A549 (cell line): ENCODE results near the gene APP. TPM values are rescaled to one million over a fixed set of nuclear protein-coding genes. Genes with fewer than 3 reads are reported as not detected.

Experiments
- ATAC-seq, 2 experiments: fragments of 200-7000 bp in 1 of 2; fragments of >200 bp in 1 of 2; cut with Nextera tagmentation in 1 of 2; cut with Tn5 transposase in 1 of 2; 3 replicates each; pipeline versions ENCODE4 v1.8.0 to v1.9.1; 2018 to 2020; ENCODE audit warnings: mild to moderate bottlenecking in 1 of 2, moderate library complexity in 1 of 2
- CTCF ChIA-PET: fragments of 300-600 bp; sonication (Branson Sonifier 250); formaldehyde crosslinking; extraction: SDS; loops from one replicate; lab custom pipeline; 2021; ENCODE audit warnings: antibody characterized with exemption, inconsistent platforms; lab: Yijun Ruan, JAX
- POLR2A ChIA-PET: fragments of 350-600 bp; formaldehyde crosslinking; extraction: SDS; loops from one replicate; lab custom pipeline; 2021; ENCODE audit warnings: antibody characterized with exemption, inconsistent platforms; lab: Yijun Ruan, JAX
- DNase-seq, 2 experiments: peaks; one replicate each; pipeline versions ENCODE4 v3.0.0 to v3.0.0-alpha.2; 2011 to 2016; ENCODE audit warnings: low read depth in 1 of 2, low spot score in 1 of 2
- FAIRE-seq: peaks from 2 replicates; lab custom pipeline; 2011; peaks lifted over from hg19 to GRCh38; lab: Jason Lieb, UNC
- H3K27ac ChIP-seq, 2 experiments: fragments of >200 bp; sonication (Bioruptor Twin); formaldehyde crosslinking; 3 replicates each; pipeline ENCODE4 v1.5.1; 2016 to 2017
- H3K4me1 ChIP-seq: fragments of >200 bp; sonication (Bioruptor Twin); formaldehyde crosslinking; 3 replicates; pipeline ENCODE4 v1.6.1; 2016
- H3K4me2 ChIP-seq: fragments of >200 bp; sonication (Bioruptor Twin); formaldehyde crosslinking; 3 replicates; pipeline ENCODE4 v1.6.1; 2016
- H3K4me3 ChIP-seq: fragments of >200 bp; sonication (Bioruptor Twin); formaldehyde crosslinking; 3 replicates; pipeline ENCODE4 v1.5.1; 2016
- H3K9me3 ChIP-seq: fragments of >200 bp; sonication (Bioruptor Twin); formaldehyde crosslinking; 3 replicates; pipeline ENCODE4 v1.6.1; 2016
- BHLHE40 ChIP-seq: IDR thresholded peaks from 2 replicates; pipeline ENCODE4 v1.6.1; 2012; ENCODE audit warnings: low read depth, low read length, inconsistent platforms
- CEBPB ChIP-seq, 2 experiments: fragments of >200 bp in 1 of 2; sonication (Bioruptor Twin) in 1 of 2; formaldehyde crosslinking in 1 of 2; IDR thresholded peaks; 2 replicates each; pipeline ENCODE4 v1.6.1; 2012 to 2016
- EHF ChIP-seq: fragments of 250-450 bp; sonication (Bioruptor Pico); IDR thresholded peaks from 2 replicates; pipeline ENCODE4 v1.5.0; 2020; ENCODE audit warnings: mild to moderate bottlenecking
- ESRRA ChIP-seq: fragments of 150-350 bp; IDR thresholded peaks from 2 replicates; pipeline ENCODE4 v1.6.1; 2014; ENCODE audit warnings: mild to moderate bottlenecking, low read length, borderline replicate concordance
- FOSB ChIP-seq: fragments of 250-450 bp; sonication (Bioruptor Pico); IDR thresholded peaks from 2 replicates; pipeline ENCODE4 v1.5.0; 2020; ENCODE audit warnings: mild to moderate bottlenecking, moderate library complexity
- FOSL2 ChIP-seq, 2 experiments: fragments of 450-650 bp in 1 of 2; fragments of >200 bp in 1 of 2; sonication (Bioruptor Twin) in 1 of 2; formaldehyde crosslinking; IDR thresholded peaks; 2 replicates each; pipeline versions ENCODE4 v1.5.0 to v1.6.1; 2016 to 2020; ENCODE audit warnings: mild to moderate bottlenecking in 1 of 2, moderate library complexity in 1 of 2
- FOXS1 ChIP-seq: fragments of 250-450 bp; sonication (Bioruptor Pico); IDR thresholded peaks from 2 replicates; pipeline ENCODE4 v1.5.0; 2020; ENCODE audit warnings: mild to moderate bottlenecking, moderate library complexity
- GATA3 ChIP-seq: IDR thresholded peaks from 2 replicates; pipeline ENCODE4 v1.6.1; 2012; ENCODE audit warnings: borderline replicate concordance
- HOXA7 ChIP-seq: fragments of 250-450 bp; sonication (Bioruptor Pico); IDR thresholded peaks from 2 replicates; pipeline ENCODE4 v1.5.0; 2020; ENCODE audit warnings: mild to moderate bottlenecking, moderate library complexity
- HOXB13 ChIP-seq: fragments of 250-450 bp; sonication (Bioruptor Pico); IDR thresholded peaks from 2 replicates; pipeline ENCODE4 v1.5.0; 2020; ENCODE audit warnings: low read depth, mild to moderate bottlenecking, moderate library complexity
- HOXB5 ChIP-seq: fragments of 250-450 bp; sonication (Bioruptor Pico); IDR thresholded peaks from 2 replicates; pipeline ENCODE4 v1.5.0; 2020; ENCODE audit warnings: mild to moderate bottlenecking, moderate library complexity
- NPAS2 ChIP-seq: fragments of 250-450 bp; sonication (Bioruptor Pico); IDR thresholded peaks from 2 replicates; pipeline ENCODE4 v1.8.0; 2022; ENCODE audit warnings: mild to moderate bottlenecking, moderate library complexity, borderline replicate concordance
- RAD21 ChIP-seq, 2 experiments: fragments of >200 bp in 1 of 2; sonication (Bioruptor Twin) in 1 of 2; formaldehyde crosslinking in 1 of 2; IDR thresholded peaks in 1 of 2; conservative IDR thresholded peaks in 1 of 2; 2 replicates in 1 of 2; 3 replicates in 1 of 2; pipeline ENCODE4 v1.6.1; 2012 to 2018; ENCODE audit warnings: inconsistent platforms in 1 of 2
- RARB ChIP-seq: fragments of 250-450 bp; sonication (Bioruptor Pico); IDR thresholded peaks from 2 replicates; pipeline ENCODE4 v1.8.0; 2021; ENCODE audit warnings: mild to moderate bottlenecking, moderate library complexity
- RCOR1 ChIP-seq: fragments of 150-350 bp; IDR thresholded peaks from 2 replicates; pipeline ENCODE4 v1.6.1; 2014; ENCODE audit warnings: antibody characterized with exemption, low read length, low read depth
- RNF2 ChIP-seq: fragments of 200-600 bp; sonication (generic); IDR thresholded peaks from 2 replicates; pipeline ENCODE4 v1.6.1; 2016; ENCODE audit warnings: low read depth, mild to moderate bottlenecking, antibody characterized with exemption, moderate library complexity, borderline replicate concordance
- TFCP2L1 ChIP-seq: fragments of 250-450 bp; sonication (Bioruptor Pico); IDR thresholded peaks from 2 replicates; pipeline ENCODE4 v1.5.0; 2021; ENCODE audit warnings: mild to moderate bottlenecking
- TP53 ChIP-seq: fragments of 250-450 bp; sonication (Bioruptor Pico); IDR thresholded peaks from 2 replicates; pipeline ENCODE4 v1.5.0; 2021; ENCODE audit warnings: mild to moderate bottlenecking, moderate library complexity
- ZC3H11A ChIP-seq: fragments of 450-650 bp; IDR thresholded peaks from 2 replicates; pipeline ENCODE4 v1.6.1; 2014; ENCODE audit warnings: antibody characterized with exemption, mild to moderate bottlenecking
- ZNF302 ChIP-seq: fragments of 250-450 bp; sonication (Bioruptor Pico); IDR thresholded peaks from 2 replicates; pipeline ENCODE4 v1.9.0; 2021; ENCODE audit warnings: inconsistent platforms, mild to moderate bottlenecking, moderate library complexity
- ZSCAN20 ChIP-seq: fragments of 250-450 bp; sonication (Bioruptor Pico); IDR thresholded peaks from 2 replicates; pipeline ENCODE4 v1.8.0; 2022; ENCODE audit warnings: mild to moderate bottlenecking, moderate library complexity
- WGBS: methylation state at CpG from one replicate; pipeline ENCODE4 v1.1.6; 2017; ENCODE audit errors: missing lambda C conversion rate; 5-methylcytosine and 5-hydroxymethylcytosine counted together
- polyA plus RNA-seq, 4 experiments: library from polyadenylated mRNA; depleted of rRNA in 3 of 4; stranded (reverse); fragments of >200 nt; fragmentation: RNase III in 1 of 4; extraction: RNeasy Plus Mini Kit Qiagen cat#74134 plus additional on column Dnase treatment in 1 of 4; gene quantifications; 2 replicates in 3 of 4; 3 replicates in 1 of 4; pipeline ENCODE4 v1.2.3, GENCODE V29; 2011 to 2017
- TF ChIP-seq, protein P1 (sequence below): fragments of 150-350 bp; IDR thresholded peaks from 2 replicates; pipeline ENCODE4 v1.6.1; 2014; ENCODE audit warnings: low read depth, mild to moderate bottlenecking, low read length
- TF ChIP-seq, protein P2 (sequence below): IDR thresholded peaks from 2 replicates; pipeline ENCODE4 v1.6.1; 2012; ENCODE audit warnings: low read depth, borderline replicate concordance
- TF ChIP-seq, protein P3 (sequence below): fragments of 200-600 bp; sonication (generic); IDR thresholded peaks from 2 replicates; pipeline ENCODE4 v1.6.1; 2016; ENCODE audit warnings: antibody characterized with exemption, mild to moderate bottlenecking, moderate library complexity
- TF ChIP-seq, protein P4 (sequence below): fragments of 250-450 bp; sonication (Bioruptor Pico); IDR thresholded peaks from 2 replicates; pipeline ENCODE4 v1.5.0; 2020; ENCODE audit warnings: low read depth, mild to moderate bottlenecking, moderate library complexity

The APP gene
- polyA plus RNA-seq, 2 of the 4 experiments (the other 2 are of a cell fraction) = 540 to 565 TPM

DNA sequence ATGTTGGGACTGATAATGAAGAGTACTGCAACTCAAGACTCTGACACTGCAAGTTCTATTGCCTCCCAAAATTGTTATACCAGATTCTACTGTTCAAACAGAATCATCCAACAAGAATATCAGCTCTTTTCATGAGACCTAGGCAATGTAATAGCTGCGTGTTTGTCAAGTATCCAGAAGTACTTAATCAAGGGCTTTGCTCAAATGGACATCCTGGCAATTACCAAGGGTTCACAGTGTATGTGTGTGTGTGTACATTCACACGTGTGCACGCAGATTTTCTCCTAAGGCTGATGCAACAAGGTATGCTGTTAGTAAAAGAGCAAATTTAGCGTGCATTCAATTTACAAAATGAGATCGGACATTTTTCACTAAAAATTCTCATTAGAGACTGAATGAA, 261.2 kb downstream of the APP start (continued):
- TF ChIP-seq FOSL2 (IDR thresholded peaks at IDR 0.05) (no peak), FOSL2 (CRISPR knock-in tag; IDR thresholded peaks at IDR 0.05) (no peak), TP53 (no peak), GATA3 (no peak), RNF2 (no peak)
- TF ChIP-seq, all 56 proteins: peak for 0

GRCh38 chr21:25908495-25908894, 262.1 kb downstream of the APP start:
- ATAC-seq (no peak), FAIRE-seq (no peak), DNase-seq (no peak)
- Histone ChIP-seq H3K4me3 (no peak overlapping the region), H3K4me1 (no peaks in the 10 kb centered on the region), H3K4me2 (no peak overlapping the region)
- 87% methylated on average over 5 of the region's 5 CpGs for WGBS
- CTCF ChIA-PET = no interaction called here
- POLR2A ChIA-PET = no interaction called here
- TF ChIP-seq HOXB13 (CRISPR knock-in tag) (no peak), ESRRA (no peak), TFCP2L1 (CRISPR knock-in tag) (no peak), RAD21 (conservative IDR thresholded peaks at IDR 0.05 in 1 of 2, IDR thresholded peaks at IDR 0.05 in 1 of 2) (no peak), ZC3H11A (no peak), EHF (CRISPR knock-in tag) (no peak), BHLHE40 (no peak), RCOR1 (no peak)
- TF ChIP-seq, protein P1, sequence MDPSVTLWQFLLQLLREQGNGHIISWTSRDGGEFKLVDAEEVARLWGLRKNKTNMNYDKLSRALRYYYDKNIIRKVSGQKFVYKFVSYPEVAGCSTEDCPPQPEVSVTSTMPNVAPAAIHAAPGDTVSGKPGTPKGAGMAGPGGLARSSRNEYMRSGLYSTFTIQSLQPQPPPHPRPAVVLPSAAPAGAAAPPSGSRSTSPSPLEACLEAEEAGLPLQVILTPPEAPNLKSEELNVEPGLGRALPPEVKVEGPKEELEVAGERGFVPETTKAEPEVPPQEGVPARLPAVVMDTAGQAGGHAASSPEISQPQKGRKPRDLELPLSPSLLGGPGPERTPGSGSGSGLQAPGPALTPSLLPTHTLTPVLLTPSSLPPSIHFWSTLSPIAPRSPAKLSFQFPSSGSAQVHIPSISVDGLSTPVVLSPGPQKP = no peak
- TF ChIP-seq, all 56 proteins: peak for 0
- Histone ChIP-seq H3K9me3 (no peaks in the 10 kb centered on the region), H3K27ac (no peak overlapping the region)

- WGBS = 82% methylated on average over 3 of the region's 3 CpGs
- DNase-seq (no peak), FAIRE-seq (no peak), ATAC-seq (no peak)
- H3K4me3 ChIP-seq = no peak overlapping the region
- no peaks in the 10 kb centered on the region for H3K9me3 ChIP-seq
- TF ChIP-seq, protein P2, sequence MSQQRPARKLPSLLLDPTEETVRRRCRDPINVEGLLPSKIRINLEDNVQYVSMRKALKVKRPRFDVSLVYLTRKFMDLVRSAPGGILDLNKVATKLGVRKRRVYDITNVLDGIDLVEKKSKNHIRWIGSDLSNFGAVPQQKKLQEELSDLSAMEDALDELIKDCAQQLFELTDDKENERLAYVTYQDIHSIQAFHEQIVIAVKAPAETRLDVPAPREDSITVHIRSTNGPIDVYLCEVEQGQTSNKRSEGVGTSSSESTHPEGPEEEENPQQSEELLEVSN = no peak
- no peak for TF ChIP-seq ESRRA
- no peak for TF ChIP-seq ZC3H11A
- TF ChIP-seq HOXA7 (CRISPR knock-in tag) = no peak
- TF ChIP-seq, protein P3, sequence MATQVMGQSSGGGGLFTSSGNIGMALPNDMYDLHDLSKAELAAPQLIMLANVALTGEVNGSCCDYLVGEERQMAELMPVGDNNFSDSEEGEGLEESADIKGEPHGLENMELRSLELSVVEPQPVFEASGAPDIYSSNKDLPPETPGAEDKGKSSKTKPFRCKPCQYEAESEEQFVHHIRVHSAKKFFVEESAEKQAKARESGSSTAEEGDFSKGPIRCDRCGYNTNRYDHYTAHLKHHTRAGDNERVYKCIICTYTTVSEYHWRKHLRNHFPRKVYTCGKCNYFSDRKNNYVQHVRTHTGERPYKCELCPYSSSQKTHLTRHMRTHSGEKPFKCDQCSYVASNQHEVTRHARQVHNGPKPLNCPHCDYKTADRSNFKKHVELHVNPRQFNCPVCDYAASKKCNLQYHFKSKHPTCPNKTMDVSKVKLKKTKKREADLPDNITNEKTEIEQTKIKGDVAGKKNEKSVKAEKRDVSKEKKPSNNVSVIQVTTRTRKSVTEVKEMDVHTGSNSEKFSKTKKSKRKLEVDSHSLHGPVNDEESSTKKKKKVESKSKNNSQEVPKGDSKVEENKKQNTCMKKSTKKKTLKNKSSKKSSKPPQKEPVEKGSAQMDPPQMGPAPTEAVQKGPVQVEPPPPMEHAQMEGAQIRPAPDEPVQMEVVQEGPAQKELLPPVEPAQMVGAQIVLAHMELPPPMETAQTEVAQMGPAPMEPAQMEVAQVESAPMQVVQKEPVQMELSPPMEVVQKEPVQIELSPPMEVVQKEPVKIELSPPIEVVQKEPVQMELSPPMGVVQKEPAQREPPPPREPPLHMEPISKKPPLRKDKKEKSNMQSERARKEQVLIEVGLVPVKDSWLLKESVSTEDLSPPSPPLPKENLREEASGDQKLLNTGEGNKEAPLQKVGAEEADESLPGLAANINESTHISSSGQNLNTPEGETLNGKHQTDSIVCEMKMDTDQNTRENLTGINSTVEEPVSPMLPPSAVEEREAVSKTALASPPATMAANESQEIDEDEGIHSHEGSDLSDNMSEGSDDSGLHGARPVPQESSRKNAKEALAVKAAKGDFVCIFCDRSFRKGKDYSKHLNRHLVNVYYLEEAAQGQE = no peak
- TF ChIP-seq NPAS2 = no peak
- no peak for TF ChIP-seq CEBPB (IDR thresholded peaks at IDR 0.05)
- TF ChIP-seq ZNF302 (CRISPR knock-in tag) = no peak
- no peak for TF ChIP-seq HOXB5
- no peak for TF ChIP-seq RARB (CRISPR knock-in tag)
- no peak for TF ChIP-seq FOSB
- TF ChIP-seq ZSCAN20 (CRISPR knock-in tag) = no peak
- TF ChIP-seq, protein P4, sequence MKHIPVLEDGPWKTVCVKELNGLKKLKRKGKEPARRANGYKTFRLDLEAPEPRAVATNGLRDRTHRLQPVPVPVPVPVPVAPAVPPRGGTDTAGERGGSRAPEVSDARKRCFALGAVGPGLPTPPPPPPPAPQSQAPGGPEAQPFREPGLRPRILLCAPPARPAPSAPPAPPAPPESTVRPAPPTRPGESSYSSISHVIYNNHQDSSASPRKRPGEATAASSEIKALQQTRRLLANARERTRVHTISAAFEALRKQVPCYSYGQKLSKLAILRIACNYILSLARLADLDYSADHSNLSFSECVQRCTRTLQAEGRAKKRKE (CRISPR knock-in tag) = no peak
- no peak for TF ChIP-seq FOSL2 (IDR thresholded peaks at IDR 0.05)
- no peak for TF ChIP-seq FOSL2 (CRISPR knock-in tag; IDR thresholded peaks at IDR 0.05)
- no peak for TF ChIP-seq BHLHE40
- no peak for TF ChIP-seq FOXS1 (CRISPR knock-in tag)
- no peak overlapping the region for H3K4me2 ChIP-seq
- POLR2A ChIA-PET = no interaction called here
- no peaks in the 10 kb centered on the region for H3K4me1 ChIP-seq
- H3K27ac ChIP-seq = no peak overlapping the region
- CTCF ChIA-PET = interaction anchor here (0.7 to 1.1 kb wide), 2 partner anchors 12 to 31 kb away, joined by 3 read pairs; no protein-coding TSS in a partner anchor
These were observed 262.8 kb downstream of the APP start for GRCh38 chr21:25907573-25908275.
